ENCODE results near the gene TAS2R42.
A peak's percentile ranks its signal among the peaks of the same experiment; 100 is the strongest.

Gene TAS2R42

GRCh38 chr12:11162502-11162901 lies 24.2 kb downstream of the TAS2R42 start:
- Histone ChIP-seq H3K36me3 (ENCODE audit: control insufficient read depth in 1 of 2, insufficient read depth in 2 of 2, low read depth in 1 of 2, low read length in 2 of 2) (peaks cover 5 to 20% of the 10 kb centered on the region in 2 experiments), H2BK12ac (ENCODE audit: low read length in 2 of 2) (no peak overlapping the region), H4K8ac (ENCODE audit: low read length) (no peak overlapping the region), H3K79me1 (replicated peaks; ENCODE audit: low read length, poor library complexity, severe bottlenecking) (peaks cover 12% of the 10 kb centered on the region), H3K4me3 (ENCODE audit: insufficient read depth in 1 of 2, low read depth in 1 of 2, low read length in 2 of 2) (no peak overlapping the region), H2BK5ac (ENCODE audit: low read depth, low read length, poor library complexity, severe bottlenecking) (no peak overlapping the region), H3K9me3 (ENCODE audit: control insufficient read depth, low read length) (no peaks in the 10 kb centered on the region), H3K27me3 (ENCODE audit: control insufficient read depth in 1 of 2, insufficient read depth in 1 of 2, low read length in 2 of 2) (no peaks in the 10 kb centered on the region), H3K23ac (ENCODE audit: low read length in 2 of 2) (no peak overlapping the region), H2AK5ac (ENCODE audit: low read length, severe bottlenecking) (no peak overlapping the region), H3K18ac (ENCODE audit: low read depth in 1 of 2, low read length in 2 of 2) (no peak overlapping the region), H3K9ac (ENCODE audit: low read length) (no peak overlapping the region), H2BK120ac (ENCODE audit: low read depth, low read length) (no peak overlapping the region), H3K4me2 (ENCODE audit: low read length, poor library complexity, severe bottlenecking) (no peak overlapping the region), H3K27ac (ENCODE audit: low read length, poor library complexity, severe bottlenecking) (no peak overlapping the region), H3K4ac (ENCODE audit: low read depth in 1 of 2, low read length in 2 of 2) (no peak overlapping the region), H3K14ac (ENCODE audit: low read length in 2 of 2) (no peak overlapping the region), H4K91ac (ENCODE audit: low read length) (no peak overlapping the region), H3K4me1 (ENCODE audit: control insufficient read depth, insufficient read depth, low read depth, low read length) (no peaks in the 10 kb centered on the region), H2AFZ (ENCODE audit: low read depth, low read length) (no peak overlapping the region), H2BK15ac (ENCODE audit: low read depth, poor library complexity, severe bottlenecking) (no peak overlapping the region)
- no peak for DNase-seq
- WGBS = no CpG with 5 or more reads among the region's 1 CpG

- Histone ChIP-seq H3K23ac (ENCODE audit: low read length in 2 of 2) (no peak overlapping the region), H3K14ac (ENCODE audit: low read length in 2 of 2) (no peak overlapping the region), H3K79me1 (replicated peaks; ENCODE audit: low read length, poor library complexity, severe bottlenecking) (peaks cover 6% of the 10 kb centered on the region), H2AK5ac (ENCODE audit: low read length, severe bottlenecking) (no peak overlapping the region), H2BK12ac (ENCODE audit: low read length in 2 of 2) (no peak overlapping the region), H3K9ac (ENCODE audit: low read length) (no peak overlapping the region), H2BK15ac (ENCODE audit: low read depth, poor library complexity, severe bottlenecking) (no peak overlapping the region), H2BK5ac (ENCODE audit: low read depth, low read length, poor library complexity, severe bottlenecking) (no peak overlapping the region), H3K36me3 (ENCODE audit: control insufficient read depth in 1 of 2, insufficient read depth in 2 of 2, low read depth in 1 of 2, low read length in 2 of 2) (peaks cover 0 to 11% of the 10 kb centered on the region in 2 experiments), H3K27me3 (ENCODE audit: control insufficient read depth in 1 of 2, insufficient read depth in 1 of 2, low read length in 2 of 2) (no peaks in the 10 kb centered on the region), H3K27ac (ENCODE audit: low read length, poor library complexity, severe bottlenecking) (no peak overlapping the region), H3K4me2 (ENCODE audit: low read length, poor library complexity, severe bottlenecking) (no peak overlapping the region), H3K4me1 (ENCODE audit: control insufficient read depth, insufficient read depth, low read depth, low read length) (no peaks in the 10 kb centered on the region), H2AFZ (ENCODE audit: low read depth, low read length) (no peak overlapping the region), H4K8ac (ENCODE audit: low read length) (no peak overlapping the region), H4K91ac (ENCODE audit: low read length) (no peak overlapping the region), H2BK120ac (ENCODE audit: low read depth, low read length) (no peak overlapping the region), H3K4me3 (ENCODE audit: insufficient read depth in 1 of 2, low read depth in 1 of 2, low read length in 2 of 2) (no peak overlapping the region), H3K4ac (ENCODE audit: low read depth in 1 of 2, low read length in 2 of 2) (no peak overlapping the region), H3K9me3 (ENCODE audit: control insufficient read depth, low read length) (no peaks in the 10 kb centered on the region), H3K18ac (ENCODE audit: low read depth in 1 of 2, low read length in 2 of 2) (no peak overlapping the region)
- peak; percentile 32 for DNase-seq
- 71% methylated on average over 1 of the region's 5 CpGs for WGBS
Observed at GRCh38 chr12:11158885-11159444, 27.8 kb downstream of the TAS2R42 start.

- Histone ChIP-seq H3K14ac (ENCODE audit: low read length in 2 of 2) (no peak overlapping the region), H2BK120ac (ENCODE audit: low read depth, low read length) (no peak overlapping the region), H3K4me2 (ENCODE audit: low read length, poor library complexity, severe bottlenecking) (no peak overlapping the region), H2BK15ac (ENCODE audit: low read depth, poor library complexity, severe bottlenecking) (no peak overlapping the region), H3K23ac (ENCODE audit: low read length in 2 of 2) (no peak overlapping the region), H3K4ac (ENCODE audit: low read depth in 1 of 2, low read length in 2 of 2) (no peak overlapping the region), H3K36me3 (ENCODE audit: control insufficient read depth in 1 of 2, insufficient read depth in 2 of 2, low read depth in 1 of 2, low read length in 2 of 2) (peaks cover 3 to 11% of the 10 kb centered on the region in 2 experiments), H4K8ac (ENCODE audit: low read length) (no peak overlapping the region), H2BK5ac (ENCODE audit: low read depth, low read length, poor library complexity, severe bottlenecking) (no peak overlapping the region), H3K27me3 (ENCODE audit: control insufficient read depth in 1 of 2, insufficient read depth in 1 of 2, low read length in 2 of 2) (no peaks in the 10 kb centered on the region), H3K4me3 (ENCODE audit: insufficient read depth in 1 of 2, low read depth in 1 of 2, low read length in 2 of 2) (no peak overlapping the region), H4K91ac (ENCODE audit: low read length) (no peak overlapping the region), H2AK5ac (ENCODE audit: low read length, severe bottlenecking) (no peak overlapping the region), H3K79me1 (replicated peaks; ENCODE audit: low read length, poor library complexity, severe bottlenecking) (peaks cover 9% of the 10 kb centered on the region), H3K9ac (ENCODE audit: low read length) (no peak overlapping the region), H2AFZ (ENCODE audit: low read depth, low read length) (no peak overlapping the region), H2BK12ac (ENCODE audit: low read length in 2 of 2) (no peak overlapping the region), H3K9me3 (ENCODE audit: control insufficient read depth, low read length) (peaks cover 5% of the 10 kb centered on the region), H3K27ac (ENCODE audit: low read length, poor library complexity, severe bottlenecking) (no peak overlapping the region), H3K4me1 (ENCODE audit: control insufficient read depth, insufficient read depth, low read depth, low read length) (no peaks in the 10 kb centered on the region), H3K18ac (ENCODE audit: low read depth in 1 of 2, low read length in 2 of 2) (no peak overlapping the region)
- DNase-seq = no peak
- WGBS = no CpG with 5 or more reads among the region's 1 CpG
Observed at GRCh38 chr12:11154400-11154925, 32.3 kb downstream of the TAS2R42 start.

- no peak overlapping the region for H3K27ac ChIP-seq (ENCODE audit: low read length, poor library complexity, severe bottlenecking)
- WGBS = no CpG with 5 or more reads among the region's 2 CpGs
Observed at GRCh38 chr12:11152725-11153124, 34.0 kb downstream of the TAS2R42 start.

More at GRCh38 chr12:11152725-11153124, 34.0 kb downstream of the TAS2R42 start:
- Histone ChIP-seq H3K4ac (ENCODE audit: low read depth in 1 of 2, low read length in 2 of 2) (no peak overlapping the region), H2BK15ac (ENCODE audit: low read depth, poor library complexity, severe bottlenecking) (no peak overlapping the region), H3K14ac (ENCODE audit: low read length in 2 of 2) (no peak overlapping the region), H2BK120ac (ENCODE audit: low read depth, low read length) (no peak overlapping the region), H3K9ac (ENCODE audit: low read length) (no peak overlapping the region), H3K4me2 (ENCODE audit: low read length, poor library complexity, severe bottlenecking) (no peak overlapping the region), H3K18ac (ENCODE audit: low read depth in 1 of 2, low read length in 2 of 2) (no peak overlapping the region), H3K36me3 (ENCODE audit: control insufficient read depth in 1 of 2, insufficient read depth in 2 of 2, low read depth in 1 of 2, low read length in 2 of 2) (peaks cover 3 to 11% of the 10 kb centered on the region in 2 experiments), H3K79me1 (replicated peaks; ENCODE audit: low read length, poor library complexity, severe bottlenecking) (peaks cover 9% of the 10 kb centered on the region), H2BK12ac (ENCODE audit: low read length in 2 of 2) (no peak overlapping the region), H2BK5ac (ENCODE audit: low read depth, low read length, poor library complexity, severe bottlenecking) (no peak overlapping the region), H3K27me3 (ENCODE audit: control insufficient read depth in 1 of 2, insufficient read depth in 1 of 2, low read length in 2 of 2) (no peaks in the 10 kb centered on the region), H3K23ac (ENCODE audit: low read length in 2 of 2) (no peak overlapping the region), H2AFZ (ENCODE audit: low read depth, low read length) (no peak overlapping the region), H2AK5ac (ENCODE audit: low read length, severe bottlenecking) (no peak overlapping the region), H3K4me3 (ENCODE audit: insufficient read depth in 1 of 2, low read depth in 1 of 2, low read length in 2 of 2) (no peak overlapping the region), H4K91ac (ENCODE audit: low read length) (no peak overlapping the region), H3K9me3 (ENCODE audit: control insufficient read depth, low read length) (peaks cover 5% of the 10 kb centered on the region), H4K8ac (ENCODE audit: low read length) (no peak overlapping the region), H3K4me1 (ENCODE audit: control insufficient read depth, insufficient read depth, low read depth, low read length) (no peaks in the 10 kb centered on the region)
- DNase-seq = no peak

Data from mesenchymal stem cell (in vitro differentiated cells and primary cell).